GM21381 (cell line): ENCODE results near the gene ZNF511.

Source experiments
- ATAC-seq: cut with Tn5 transposase; IDR thresholded peaks from one replicate; pipeline ENCODE4 v1.9.1; 2021; ENCODE audit warnings: mild to moderate bottlenecking, moderate library complexity; ENCODE audit not compliant: unreplicated experiment

ZNF511 gene

DNA sequence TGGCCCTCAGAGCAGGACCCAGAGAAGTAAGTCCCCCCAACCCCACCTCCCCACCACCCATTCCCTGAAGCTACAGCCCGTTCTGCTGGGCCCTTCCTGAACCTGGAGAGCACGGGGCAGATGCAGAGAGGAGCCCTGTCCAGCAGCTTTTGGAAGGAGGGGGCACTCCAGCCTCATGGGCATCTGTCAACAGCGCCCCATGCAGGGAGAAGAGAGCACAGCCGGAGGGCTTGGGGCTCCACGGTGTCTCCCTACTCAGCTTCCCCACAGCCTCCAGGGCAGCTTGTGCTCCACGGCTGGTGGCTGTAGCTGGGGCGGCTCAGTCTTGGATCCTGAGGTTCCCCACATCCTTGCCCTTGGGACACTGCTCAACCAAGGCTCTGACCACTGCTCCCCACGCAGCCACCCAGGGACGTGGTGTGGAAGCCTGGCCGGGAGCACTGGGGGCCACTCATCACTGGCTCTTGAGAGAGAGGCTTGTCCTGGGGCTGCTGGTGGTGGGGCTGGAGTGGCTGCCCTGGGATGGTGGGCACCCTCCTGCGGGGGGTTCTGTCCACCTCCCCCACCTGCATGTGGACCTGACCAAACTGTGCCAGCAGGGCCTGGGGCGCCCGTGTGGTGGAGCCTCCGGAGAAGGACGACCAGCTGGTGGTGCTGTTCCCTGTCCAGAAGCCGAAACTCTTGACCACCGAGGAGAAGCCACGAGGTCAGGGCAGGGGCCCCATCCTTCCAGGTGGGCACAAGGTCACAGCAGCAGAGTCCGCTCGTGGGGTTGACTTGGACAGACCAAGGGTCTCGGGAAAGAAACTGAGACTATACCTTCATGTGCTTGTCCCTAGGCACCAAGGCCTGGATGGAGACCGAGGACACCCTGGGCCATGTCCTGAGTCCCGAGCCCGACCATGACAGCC, 42.9 kb downstream of the ZNF511 start:
- ATAC-seq: no peak

DNA sequence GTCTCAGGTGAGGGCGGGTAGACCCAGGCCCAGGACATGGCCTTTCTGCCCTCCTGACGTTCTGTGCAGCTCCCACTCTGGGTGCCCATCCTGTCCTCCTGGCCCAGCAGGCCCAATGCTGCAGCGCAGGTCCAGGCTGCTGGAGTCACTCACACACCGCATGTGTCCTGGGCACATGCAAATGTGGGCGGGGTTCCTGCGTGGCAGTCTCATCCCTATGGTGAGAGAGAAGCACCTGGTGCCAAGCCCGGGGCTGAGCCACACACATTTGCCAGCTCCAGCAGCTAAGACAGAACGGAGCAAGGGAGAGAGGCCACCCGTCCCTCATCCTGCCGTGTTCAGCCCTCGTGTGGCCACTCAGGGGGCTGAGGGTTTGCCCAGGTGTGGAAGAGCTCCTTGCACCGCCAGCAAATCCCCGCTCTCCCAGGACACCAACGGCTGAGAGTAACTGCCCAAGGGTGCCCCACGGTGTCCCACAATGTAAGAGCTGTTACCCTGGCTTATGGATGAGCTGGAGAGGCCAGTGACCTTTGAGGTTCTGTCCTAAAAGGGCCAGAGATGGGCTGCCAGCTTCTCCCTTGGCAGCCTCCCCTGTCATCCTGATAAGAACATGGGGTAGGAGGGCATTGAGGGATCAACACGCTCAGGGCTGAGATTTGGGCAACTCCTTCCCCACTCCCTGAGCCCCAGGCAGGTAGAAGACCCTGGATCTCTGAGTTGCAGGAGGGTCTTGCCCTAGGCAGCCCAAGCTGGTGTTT, 44.7 kb downstream of the ZNF511 start:
- no peak for ATAC-seq

DNA sequence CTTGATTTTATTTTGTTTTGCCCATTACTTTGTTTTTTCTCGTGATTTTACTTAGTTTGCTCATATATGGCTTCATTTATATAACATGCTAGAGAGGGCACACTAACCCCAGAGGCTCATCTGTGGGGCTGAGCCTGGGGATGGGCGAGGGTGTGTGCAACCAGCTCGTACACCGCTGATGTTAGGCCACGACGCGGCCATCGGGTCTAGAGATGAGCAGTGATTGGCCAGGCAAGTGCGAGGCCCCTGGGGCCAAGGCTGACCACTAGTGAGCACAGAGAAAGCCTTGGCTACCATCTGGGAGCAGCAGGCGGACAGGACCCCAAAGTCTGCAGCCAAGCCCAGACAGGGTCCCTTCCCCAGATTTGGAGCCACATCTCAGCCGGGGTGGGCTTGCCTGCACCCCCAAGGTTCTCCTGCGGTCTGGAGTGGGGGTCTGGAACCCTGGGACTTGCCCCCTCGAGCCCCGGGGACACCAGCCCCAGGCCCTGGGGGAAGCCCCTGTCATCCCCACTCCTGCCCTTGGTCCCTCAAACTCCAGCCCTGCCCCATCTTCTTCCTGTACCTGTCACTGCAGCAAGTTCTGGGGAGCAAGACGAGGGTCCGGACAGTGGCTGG, 45.4 kb downstream of the ZNF511 start:
- no peak for ATAC-seq

DNA sequence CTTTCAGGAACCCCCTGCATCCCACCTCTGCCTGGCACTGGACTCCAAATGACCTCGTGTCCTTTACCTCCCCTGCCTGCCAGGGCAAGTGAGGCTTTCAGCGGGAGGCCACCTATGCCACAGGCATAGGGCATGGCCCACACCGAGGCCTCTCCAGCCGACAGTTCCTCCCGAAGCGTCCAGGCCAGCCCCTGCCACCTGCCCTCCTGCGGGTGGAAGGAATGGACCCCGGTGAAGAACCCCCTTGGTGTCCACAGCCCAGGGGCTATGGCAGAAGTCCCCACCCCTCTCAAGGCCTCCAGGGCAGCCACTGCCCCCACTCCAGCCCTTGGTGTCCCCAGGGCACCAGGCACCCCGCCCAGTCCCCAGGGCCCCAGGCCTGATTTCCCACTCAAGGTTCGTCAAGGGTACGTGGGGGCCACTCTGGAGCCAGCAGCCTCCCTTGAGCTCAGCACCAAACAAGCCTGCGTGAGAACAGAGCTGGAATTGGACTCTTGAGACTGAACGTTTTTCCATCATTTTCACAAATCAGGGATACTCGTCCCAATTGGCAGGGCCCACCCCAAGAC, 46.0 kb downstream of the ZNF511 start:
- ATAC-seq: no peak

DNA sequence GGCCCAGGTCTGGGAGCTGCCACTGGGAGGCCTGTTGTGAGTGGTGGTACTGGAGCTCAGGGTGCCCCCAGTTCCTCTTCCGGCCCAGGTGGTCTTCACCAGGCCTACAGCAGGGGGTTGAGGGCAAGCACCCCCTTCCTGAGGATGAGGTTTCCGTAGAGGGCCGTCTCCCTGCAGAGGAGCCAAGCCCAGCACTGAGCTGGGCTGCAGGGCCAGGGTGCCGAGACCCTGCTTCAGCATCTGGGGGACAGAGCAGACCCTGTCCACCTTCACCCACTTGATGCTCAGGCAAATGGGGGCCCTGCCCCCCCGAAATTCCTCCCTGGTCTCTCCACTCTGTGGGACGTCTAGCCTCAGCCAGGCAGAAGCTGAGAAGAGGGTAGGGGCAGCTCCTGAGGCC, 46.6 kb downstream of the ZNF511 start:
- no peak for ATAC-seq

- no peak for ATAC-seq
These were observed 47.3 kb downstream of the ZNF511 start for GRCh38 chr10:133355991-133356390.

- no peak for ATAC-seq
These were observed 48.0 kb downstream of the ZNF511 start for GRCh38 chr10:133356549-133357284.

DNA sequence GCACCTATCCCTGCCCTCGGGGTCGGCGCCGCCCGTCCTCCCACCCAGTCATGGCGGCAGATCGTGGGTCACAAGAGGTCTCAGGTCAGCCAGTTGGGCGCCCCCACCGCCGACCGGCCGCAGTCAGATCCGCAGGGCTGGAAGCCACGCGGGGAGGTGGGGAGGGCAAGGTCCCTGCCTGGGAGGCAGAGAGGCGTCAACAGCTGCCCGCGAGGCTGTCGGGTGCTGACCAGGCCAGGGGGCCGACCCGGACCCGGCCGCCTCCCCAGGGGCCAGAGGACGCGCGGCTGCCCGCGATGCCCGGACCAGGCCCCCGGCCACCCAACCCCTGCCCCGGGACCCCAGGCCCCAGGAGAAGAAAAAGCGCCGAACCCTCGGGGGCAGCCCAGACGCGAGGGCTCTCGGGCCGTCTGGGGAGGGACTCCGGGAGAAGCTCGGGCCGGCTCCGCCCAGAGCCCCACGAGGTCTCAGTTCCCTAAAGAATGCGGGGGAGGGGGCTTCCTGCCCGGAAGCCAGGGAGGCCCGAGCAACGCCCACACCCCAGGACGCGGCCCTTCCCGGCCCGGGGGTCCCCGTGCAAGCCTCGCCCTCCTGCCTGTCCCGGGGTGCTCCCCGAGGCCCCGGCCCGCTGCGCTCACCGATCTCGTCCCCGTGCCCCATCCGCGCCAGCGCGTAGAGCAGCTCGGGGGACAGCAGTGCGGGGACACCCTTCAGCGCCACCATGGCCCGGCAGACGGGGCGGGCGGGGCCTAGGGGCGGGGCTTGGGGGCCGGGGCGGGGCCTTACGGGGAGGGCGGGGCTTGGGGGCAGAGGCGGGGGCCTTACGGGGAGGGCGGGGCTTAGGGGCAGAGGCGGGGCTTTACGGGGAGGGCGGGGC, 48.8 kb downstream of the ZNF511 start, which contains the start of gene FUOM:
Gene FUOM, minus strand, starts transcription at position 735 of the 877 bp plus-strand sequence. Its CDS starts 12 bp downstream, at position 723.
- peak; percentile 68 for ATAC-seq

- ATAC-seq: no peak
These were observed 49.6 kb downstream of the ZNF511 start for GRCh38 chr10:133358162-133358924.

GRCh38 chr10:133358925-133359310, 50.2 kb downstream of the ZNF511 start:
- no peak for ATAC-seq

GRCh38 chr10:133359554-133359971, 50.8 kb downstream of the ZNF511 start:
- ATAC-seq: no peak

- ATAC-seq: no peak
These were observed 51.4 kb downstream of the ZNF511 start for GRCh38 chr10:133359972-133360610.

DNA sequence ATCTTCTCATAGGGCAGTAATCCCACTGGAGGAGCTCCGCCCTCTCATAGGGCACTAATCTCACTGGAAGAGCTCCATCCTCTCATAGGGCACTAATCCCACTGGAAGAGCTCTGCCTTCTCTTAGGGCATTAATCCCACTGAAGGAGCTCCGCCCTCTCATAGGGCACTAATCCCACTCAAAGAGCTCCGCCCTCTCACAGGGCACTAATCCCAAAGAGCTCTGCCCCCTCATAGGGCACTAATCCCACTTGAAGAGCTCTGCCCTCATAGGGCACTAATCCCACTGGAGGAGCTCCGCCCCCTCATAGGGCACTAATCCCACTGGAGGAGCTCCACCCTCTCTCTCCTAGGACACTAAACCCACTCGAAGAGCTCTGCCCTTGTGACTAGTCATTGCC, 52.5 kb downstream of the ZNF511 start:
- ATAC-seq: no peak

GRCh38 chr10:133361773-133362441, 53.2 kb downstream of the ZNF511 start:
- no peak for ATAC-seq
